ENCODE data around the gene LBHD2.

DNA sequence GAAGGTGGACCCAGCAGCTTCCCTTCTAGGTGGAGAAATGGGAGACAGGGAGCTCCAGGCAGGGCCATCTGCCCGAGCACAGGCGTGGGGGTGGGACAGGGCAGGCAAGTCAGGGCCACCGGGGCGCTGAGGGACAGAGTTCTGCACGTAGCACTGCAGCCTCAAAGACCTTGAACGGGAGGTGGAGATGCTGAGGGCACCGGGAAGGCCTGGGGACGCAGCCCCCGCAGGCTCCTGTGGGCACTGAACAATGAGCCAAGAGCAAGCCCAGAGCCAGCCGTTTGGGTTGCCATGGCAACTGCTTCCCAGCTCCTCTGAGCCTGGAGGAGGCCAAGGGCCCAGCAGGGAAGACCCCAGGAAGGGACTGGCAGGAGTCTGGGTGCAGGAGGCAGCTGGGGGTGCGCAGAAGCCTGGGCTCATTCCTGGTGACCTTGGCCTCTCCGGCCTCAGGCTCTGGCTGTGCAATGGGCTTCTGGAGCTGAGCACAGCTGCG lies 3.4 kb downstream of the LBHD2 start:
- no peak for TF ChIP-seq PKNOX1 (IDR thresholded peaks at IDR 0.05)
- TF ChIP-seq BHLHE40 (IDR thresholded peaks at IDR 0.05; ENCODE audit: borderline replicate concordance) = no peak
- no peak for TF ChIP-seq FOXK2 (IDR thresholded peaks at IDR 0.05)
- TF ChIP-seq SUZ12 (IDR thresholded peaks at IDR 0.05) = no peak
